Breast epithelium (tissue), 4 donors: ENCODE results near the gene GCN1. TPM values are rescaled to one million over a fixed set of nuclear protein-coding genes. Genes with fewer than 3 reads are reported as not detected.

ENCODE experiments used
- DNase-seq, 2 donors: peaks; one replicate each; pipeline ENCODE4 v3.0.0-alpha.2; 2019; ENCODE audit warnings: low spot score in 2 of 2
- H3K27ac ChIP-seq, 2 donors: fragments of 200-600 bp; sonication (generic) in 1 of 2; one replicate each; pipeline ENCODE4 v1.5.1; 2016 to 2019; ENCODE audit warnings: mild to moderate bottlenecking in 1 of 2
- H3K27me3 ChIP-seq, 2 donors: fragments of 200-600 bp; sonication (generic) in 1 of 2; one replicate each; pipeline versions ENCODE4 v1.5.1 to v1.6.0; 2017 to 2019; ENCODE audit warnings: control low read depth in 1 of 2, mild to moderate bottlenecking in 1 of 2
- H3K36me3 ChIP-seq: fragments of 200-600 bp; one replicate; pipeline ENCODE4 v1.5.1; 2019
- H3K4me1 ChIP-seq, 2 donors: fragments of 200-600 bp; sonication (generic); one replicate each; pipeline ENCODE4 v1.5.1; 2016 to 2019; ENCODE audit warnings: control low read depth in 1 of 2
- H3K4me3 ChIP-seq, 3 donors: fragments of 200-600 bp; sonication (generic); 1 replicate in 2 of 3; 2 replicates in 1 of 3; pipeline ENCODE4 v1.5.1; 2016 to 2019; ENCODE audit warnings: mild to moderate bottlenecking in 3 of 3, moderate library complexity in 2 of 3
- H3K9me3 ChIP-seq, 2 donors: fragments of 200-600 bp; sonication (generic) in 1 of 2; one replicate each; pipeline ENCODE4 v1.5.1; 2016 to 2019; ENCODE audit warnings: control low read depth in 1 of 2
- POLR2A ChIP-seq: fragments of 450-650 bp; IDR thresholded peaks from one replicate; pipeline ENCODE4 v1.6.1; 2016; ENCODE audit warnings: antibody characterized with exemption, mild to moderate bottlenecking, moderate library complexity
- POLR2AphosphoS5 ChIP-seq, 3 donors: sonication (generic); formaldehyde crosslinking; IDR thresholded peaks; one replicate each; pipeline ENCODE4 v1.6.1; 2017; ENCODE audit warnings: antibody characterized with exemption in 3 of 3
- intact Hi-C: fragments of 100-400 bp; cut with DNase I; formaldehyde crosslinking; loops from one replicate; pipeline ENCODE4 v1.15.1; 2023; ENCODE audit warnings: low total_unique reads
- total RNA-seq, 3 donors: library from RNA; depleted of rRNA; stranded (reverse); fragments of >200 nt; gene quantifications; one replicate each; pipeline ENCODE4 v1.1.0, GENCODE V29; 2016
- TF ChIP-seq, protein P1 (sequence below), 3 donors: fragments of 450-650 bp; IDR thresholded peaks; one replicate each; pipeline ENCODE4 v1.5.1; 2016 to 2017; ENCODE audit warnings: antibody characterized with exemption in 3 of 3, mild to moderate bottlenecking in 3 of 3, moderate library complexity in 3 of 3

GCN1 gene
- total RNA-seq, 3 donors from 2014 or later = 50.1 to 79.6 (median 73.4) TPM

DNA sequence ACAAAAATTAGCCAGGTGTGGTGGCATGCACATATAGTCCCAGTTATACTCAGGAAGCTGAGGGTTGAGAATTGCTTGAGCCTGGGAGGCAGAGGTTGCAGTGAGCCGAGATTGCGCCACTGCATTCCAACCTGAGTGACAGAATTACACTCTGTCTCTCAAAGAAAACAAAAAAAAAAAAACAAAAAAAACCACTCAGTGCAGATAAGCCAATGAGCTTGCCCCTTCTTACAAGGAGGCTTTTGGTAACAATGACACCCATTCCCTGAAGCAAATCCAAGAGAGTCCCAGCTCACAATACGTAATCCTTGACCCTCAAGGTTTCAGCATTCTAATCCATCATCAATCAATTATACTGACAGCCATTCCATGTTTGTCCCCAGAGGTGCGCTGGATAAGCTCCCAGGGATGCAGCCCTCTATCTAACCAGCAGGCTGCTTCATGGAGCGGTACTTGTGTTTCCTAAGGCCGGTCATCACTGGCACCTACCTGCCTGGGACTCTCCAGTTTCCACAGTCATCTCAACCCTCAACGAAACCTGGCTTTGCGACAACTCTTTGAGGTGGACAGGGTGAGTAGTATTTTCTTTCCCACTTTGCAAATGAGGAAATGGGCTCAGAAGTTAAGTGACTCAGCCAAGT, 12.4 kb downstream of the GCN1 start:
- H3K27ac ChIP-seq = peak overlapping the region in 1 of 2 donors; percentile 58
- intact Hi-C loops = no loop called here

DNA sequence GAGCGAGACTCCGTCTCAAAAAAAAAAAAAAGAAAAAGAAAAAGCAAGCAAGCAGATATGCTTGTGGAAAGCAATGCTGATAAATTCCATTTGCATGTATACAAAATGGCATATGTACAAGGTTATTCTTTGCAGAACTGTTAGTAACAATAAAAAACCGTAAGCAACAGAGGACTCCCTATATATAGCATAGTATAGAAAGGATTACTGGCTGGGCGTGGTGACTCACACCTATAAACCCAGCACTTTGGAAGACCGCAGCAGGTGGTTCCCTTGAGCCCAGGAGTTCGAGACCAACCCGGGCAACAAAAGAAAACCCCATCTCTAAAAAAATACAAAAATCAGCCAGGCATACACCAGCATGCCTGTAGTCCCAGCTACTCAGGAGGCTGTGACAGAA, 13.5 kb downstream of the GCN1 start:
- Histone ChIP-seq H3K27ac (no peak overlapping the region), H3K36me3 (peaks cover 21% of the 10 kb centered on the region), H3K27me3 (no peaks in the 10 kb centered on the region), H3K9me3 (no peaks in the 10 kb centered on the region), H3K4me1 (no peaks in the 10 kb centered on the region), H3K4me3 (no peak overlapping the region)
- TF ChIP-seq, protein P1, sequence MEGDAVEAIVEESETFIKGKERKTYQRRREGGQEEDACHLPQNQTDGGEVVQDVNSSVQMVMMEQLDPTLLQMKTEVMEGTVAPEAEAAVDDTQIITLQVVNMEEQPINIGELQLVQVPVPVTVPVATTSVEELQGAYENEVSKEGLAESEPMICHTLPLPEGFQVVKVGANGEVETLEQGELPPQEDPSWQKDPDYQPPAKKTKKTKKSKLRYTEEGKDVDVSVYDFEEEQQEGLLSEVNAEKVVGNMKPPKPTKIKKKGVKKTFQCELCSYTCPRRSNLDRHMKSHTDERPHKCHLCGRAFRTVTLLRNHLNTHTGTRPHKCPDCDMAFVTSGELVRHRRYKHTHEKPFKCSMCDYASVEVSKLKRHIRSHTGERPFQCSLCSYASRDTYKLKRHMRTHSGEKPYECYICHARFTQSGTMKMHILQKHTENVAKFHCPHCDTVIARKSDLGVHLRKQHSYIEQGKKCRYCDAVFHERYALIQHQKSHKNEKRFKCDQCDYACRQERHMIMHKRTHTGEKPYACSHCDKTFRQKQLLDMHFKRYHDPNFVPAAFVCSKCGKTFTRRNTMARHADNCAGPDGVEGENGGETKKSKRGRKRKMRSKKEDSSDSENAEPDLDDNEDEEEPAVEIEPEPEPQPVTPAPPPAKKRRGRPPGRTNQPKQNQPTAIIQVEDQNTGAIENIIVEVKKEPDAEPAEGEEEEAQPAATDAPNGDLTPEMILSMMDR (IDR thresholded peaks at IDR 0.05) = no peak
- TF ChIP-seq POLR2A (no peak), POLR2AphosphoS5 (IDR thresholded peaks at IDR 0.05) (no peak)
- intact Hi-C loops = no loop called here
- no peak for DNase-seq

More for the DNA sequence above, 12.4 kb downstream of the GCN1 start:
- TF ChIP-seq, protein P1 (IDR thresholded peaks at IDR 0.05) = peak in 1 of 3 donors; percentile 25
- no peak for TF ChIP-seq POLR2A
- TF ChIP-seq POLR2AphosphoS5 (IDR thresholded peaks at IDR 0.05) = no peak
- Histone ChIP-seq H3K4me3 (no peak overlapping the region), H3K36me3 (peaks cover 21% of the 10 kb centered on the region), H3K9me3 (no peaks in the 10 kb centered on the region), H3K4me1 (no peaks in the 10 kb centered on the region), H3K27me3 (no peaks in the 10 kb centered on the region)
- peak in 1 of 2 donors; percentile 57 for DNase-seq

DNA sequence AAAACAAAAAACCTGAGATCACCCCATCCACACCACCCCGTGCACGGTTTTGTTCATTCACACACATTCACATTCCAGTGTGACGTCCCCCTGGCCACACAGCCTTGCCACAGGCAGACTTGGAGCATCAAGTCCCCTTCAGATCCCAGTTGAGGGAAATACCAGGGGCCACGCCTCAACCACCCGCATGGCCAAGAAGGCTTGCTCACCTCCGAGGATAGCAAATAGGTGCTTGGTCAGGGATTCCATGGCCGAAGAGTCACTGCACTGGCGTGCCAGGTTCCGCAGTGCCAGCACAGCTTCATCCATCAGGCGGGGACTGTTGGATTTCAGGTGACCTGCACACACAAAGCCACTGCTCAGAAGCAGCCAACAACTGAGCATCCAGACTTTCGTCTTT, 19.0 kb downstream of the GCN1 start:
- no peak for TF ChIP-seq POLR2A
- TF ChIP-seq, protein P1 (IDR thresholded peaks at IDR 0.05) = no peak
- no peak for TF ChIP-seq POLR2AphosphoS5 (IDR thresholded peaks at IDR 0.05)
- Histone ChIP-seq H3K27ac (no peak overlapping the region), H3K4me3 (no peak overlapping the region), H3K36me3 (peaks cover 21% of the 10 kb centered on the region), H3K4me1 (no peaks in the 10 kb centered on the region), H3K27me3 (no peaks in the 10 kb centered on the region), H3K9me3 (no peaks in the 10 kb centered on the region)
- no peak for DNase-seq
- intact Hi-C loops = no loop called here

DNA sequence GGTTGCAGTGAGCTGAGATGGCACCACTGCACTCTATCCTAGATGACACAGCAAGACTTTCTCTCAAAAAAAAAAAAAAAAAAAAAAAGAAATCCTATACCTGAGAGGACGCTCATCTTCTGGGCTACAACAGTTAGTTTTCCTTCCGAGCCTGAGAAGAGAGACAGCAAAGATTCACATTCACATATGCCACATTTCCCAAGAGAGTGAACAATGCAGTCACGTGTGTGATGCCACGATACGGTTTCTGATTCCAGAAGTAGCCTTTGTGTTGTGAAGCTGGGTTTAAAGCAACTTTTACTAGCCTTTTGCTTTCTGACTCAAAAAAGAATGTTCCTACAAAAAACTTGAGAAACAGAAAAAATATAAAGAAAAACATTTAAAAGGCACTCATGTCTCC, 19.5 kb downstream of the GCN1 start:
- Histone ChIP-seq H3K4me3 (no peak overlapping the region), H3K27ac (no peak overlapping the region), H3K36me3 (peaks cover 24% of the 10 kb centered on the region), H3K27me3 (no peaks in the 10 kb centered on the region), H3K9me3 (no peaks in the 10 kb centered on the region), H3K4me1 (no peaks in the 10 kb centered on the region)
- no peak for DNase-seq
- TF ChIP-seq POLR2A (no peak), POLR2AphosphoS5 (IDR thresholded peaks at IDR 0.05) (no peak)
- TF ChIP-seq, protein P1 (IDR thresholded peaks at IDR 0.05) = no peak
- intact Hi-C loops = no loop called here

DNA sequence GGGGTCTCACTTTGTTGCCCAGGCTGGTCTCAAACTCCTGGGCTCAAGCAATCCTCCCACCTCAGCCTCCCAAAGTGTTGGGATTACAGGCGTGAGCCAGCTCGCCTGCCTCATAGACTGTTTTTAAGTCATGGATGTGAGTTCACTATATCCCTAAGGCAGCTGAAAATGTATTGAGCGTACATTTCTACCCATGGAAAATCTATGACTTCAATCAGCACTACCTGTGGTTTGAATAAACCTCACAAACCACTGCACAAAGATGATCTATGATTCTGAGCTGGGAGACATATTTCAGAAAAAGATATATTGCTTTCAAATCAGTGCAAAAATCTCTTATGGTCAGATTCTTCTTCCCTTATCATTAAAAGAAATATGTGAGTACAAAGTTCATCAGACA, 22.5 kb downstream of the GCN1 start:
- no peaks in the 10 kb centered on the region for H3K9me3 ChIP-seq
- H3K4me3 ChIP-seq = no peak overlapping the region
- intact Hi-C loops = no loop called here
- peaks cover 28% of the 10 kb centered on the region for H3K36me3 ChIP-seq
- H3K4me1 ChIP-seq = no peaks in the 10 kb centered on the region
- H3K27me3 ChIP-seq = no peaks in the 10 kb centered on the region
- H3K27ac ChIP-seq = no peak overlapping the region
- no peak for DNase-seq
- no peak for TF ChIP-seq POLR2AphosphoS5 (IDR thresholded peaks at IDR 0.05)
- TF ChIP-seq, protein P1 (IDR thresholded peaks at IDR 0.05) = no peak
- no peak for TF ChIP-seq POLR2A
